Endothelial cell of umbilical vein (primary cell): ENCODE data around the gene SEC22A.

Experiments used
- EZH2 ChIP-seq: IDR thresholded peaks from 2 replicates; pipeline ENCODE4 v1.6.1; 2012; ENCODE audit warnings: borderline replicate concordance, low read depth, mild to moderate bottlenecking, moderate library complexity, low read length, inconsistent platforms; ENCODE audit not compliant: severe bottlenecking
- FOS ChIP-seq: IDR thresholded peaks from 2 replicates; pipeline ENCODE4 v1.6.1; 2011; ENCODE audit warnings: mild to moderate bottlenecking, low read length, moderate library complexity, borderline replicate concordance; ENCODE audit not compliant: insufficient read depth
- MYC ChIP-seq: IDR thresholded peaks from one replicate; pipeline ENCODE4 v1.6.1; 2011; ENCODE audit warnings: mild to moderate bottlenecking, low read depth, low read length
- POLR2A ChIP-seq: IDR thresholded peaks from 2 replicates; pipeline ENCODE4 v1.6.1; 2012; ENCODE audit warnings: low read depth, mild to moderate bottlenecking, control low read depth, low read length
- POLR2AphosphoS5 ChIP-seq: IDR thresholded peaks from 2 replicates; pipeline ENCODE4 v1.6.1; 2012; ENCODE audit warnings: low read depth, mild to moderate bottlenecking, control low read depth, low read length, moderate library complexity; ENCODE audit not compliant: insufficient read depth
- TF ChIP-seq, protein P1 (sequence below), 2 donors: IDR thresholded peaks; 1 replicate in 1 of 2; 2 replicates in 1 of 2; pipeline ENCODE4 v1.5.1; 2011; ENCODE audit warnings: low read length in 2 of 2, mild to moderate bottlenecking in 2 of 2, moderate library complexity in 2 of 2, control low read depth in 1 of 2, inconsistent platforms in 1 of 2, low read depth in 1 of 2; ENCODE audit not compliant: insufficient read depth in 1 of 2; ENCODE audit errors: extremely low read depth in 1 of 2

GRCh38 chr3:123256256-123256655, 54.5 kb downstream of the SEC22A start:
- TF ChIP-seq, protein P1, sequence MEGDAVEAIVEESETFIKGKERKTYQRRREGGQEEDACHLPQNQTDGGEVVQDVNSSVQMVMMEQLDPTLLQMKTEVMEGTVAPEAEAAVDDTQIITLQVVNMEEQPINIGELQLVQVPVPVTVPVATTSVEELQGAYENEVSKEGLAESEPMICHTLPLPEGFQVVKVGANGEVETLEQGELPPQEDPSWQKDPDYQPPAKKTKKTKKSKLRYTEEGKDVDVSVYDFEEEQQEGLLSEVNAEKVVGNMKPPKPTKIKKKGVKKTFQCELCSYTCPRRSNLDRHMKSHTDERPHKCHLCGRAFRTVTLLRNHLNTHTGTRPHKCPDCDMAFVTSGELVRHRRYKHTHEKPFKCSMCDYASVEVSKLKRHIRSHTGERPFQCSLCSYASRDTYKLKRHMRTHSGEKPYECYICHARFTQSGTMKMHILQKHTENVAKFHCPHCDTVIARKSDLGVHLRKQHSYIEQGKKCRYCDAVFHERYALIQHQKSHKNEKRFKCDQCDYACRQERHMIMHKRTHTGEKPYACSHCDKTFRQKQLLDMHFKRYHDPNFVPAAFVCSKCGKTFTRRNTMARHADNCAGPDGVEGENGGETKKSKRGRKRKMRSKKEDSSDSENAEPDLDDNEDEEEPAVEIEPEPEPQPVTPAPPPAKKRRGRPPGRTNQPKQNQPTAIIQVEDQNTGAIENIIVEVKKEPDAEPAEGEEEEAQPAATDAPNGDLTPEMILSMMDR (IDR thresholded peaks at IDR 0.05; ENCODE audit: extremely low read depth in 1 of 2, insufficient read depth in 1 of 2, low read depth in 1 of 2, low read length in 2 of 2), result no peak
- TF ChIP-seq MYC (no peak), POLR2A (no peak), EZH2 (no peak), POLR2AphosphoS5 (no peak), FOS (no peak)
